ENCODE data around the gene ROR2. TPM values are rescaled to one million over a fixed set of nuclear protein-coding genes. Genes with fewer than 3 reads are reported as not detected.

ROR2 gene
- total RNA-seq, 1 experiment from 2014 or later, result 40.0 TPM

GRCh38 chr9:91960367-91960766, 10.3 kb upstream of the ROR2 start:
- Histone ChIP-seq H3K36me3 (replicated peaks; ENCODE audit: control insufficient read depth, insufficient read depth, low read length) (no peaks in the 10 kb centered on the region), H3K4me3 (ENCODE audit: insufficient read depth, low read depth, low read length) (no peak overlapping the region), H3K27me3 (ENCODE audit: control insufficient read depth, insufficient read depth, low read length) (no peaks in the 10 kb centered on the region)
- no peak for DNase-seq

- DNase-seq, result no peak
- Histone ChIP-seq H3K27me3 (ENCODE audit: control insufficient read depth, insufficient read depth, low read length) (no peaks in the 10 kb centered on the region), H3K4me3 (ENCODE audit: insufficient read depth, low read depth, low read length) (no peak overlapping the region), H3K36me3 (replicated peaks; ENCODE audit: control insufficient read depth, insufficient read depth, low read length) (no peaks in the 10 kb centered on the region)
These were observed 8.1 kb upstream of the ROR2 start for GRCh38 chr9:91958174-91958573.

DNA sequence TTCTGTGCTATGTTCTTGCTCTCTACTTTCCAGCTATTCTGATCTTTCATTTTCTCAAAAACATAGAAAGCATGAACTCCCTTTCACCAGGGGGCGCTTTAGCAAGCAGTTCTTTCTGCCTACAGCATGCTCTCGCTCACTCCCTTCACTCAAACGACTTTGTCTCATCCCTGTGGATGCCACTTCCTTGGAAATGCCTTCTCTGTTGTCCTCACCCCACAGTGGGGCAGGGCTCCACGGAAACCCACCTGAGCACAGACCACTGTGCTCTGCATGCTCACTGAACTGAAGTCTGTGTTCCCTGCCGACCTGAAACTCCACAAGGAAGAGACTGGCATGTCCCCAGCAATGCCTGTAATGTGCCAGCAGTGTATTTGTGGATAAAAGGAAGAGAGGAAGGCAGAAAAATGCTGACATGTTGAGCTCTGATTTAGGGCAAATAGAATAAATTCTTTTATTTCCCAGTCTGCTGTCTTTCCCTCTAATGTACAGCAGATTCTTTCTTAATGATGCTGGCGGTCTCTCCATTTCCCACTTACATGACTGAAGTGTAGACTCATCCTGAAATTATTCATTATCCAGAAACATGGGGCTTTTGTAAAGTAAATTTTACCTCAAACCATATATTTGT, 4.9 kb upstream of the ROR2 start:
- Histone ChIP-seq H3K27me3 (ENCODE audit: control insufficient read depth, insufficient read depth, low read length) (peaks cover 16% of the 10 kb centered on the region), H3K4me3 (ENCODE audit: insufficient read depth, low read depth, low read length) (no peak overlapping the region), H3K36me3 (replicated peaks; ENCODE audit: control insufficient read depth, insufficient read depth, low read length) (no peaks in the 10 kb centered on the region)
- peak; percentile 70 for DNase-seq

DNA sequence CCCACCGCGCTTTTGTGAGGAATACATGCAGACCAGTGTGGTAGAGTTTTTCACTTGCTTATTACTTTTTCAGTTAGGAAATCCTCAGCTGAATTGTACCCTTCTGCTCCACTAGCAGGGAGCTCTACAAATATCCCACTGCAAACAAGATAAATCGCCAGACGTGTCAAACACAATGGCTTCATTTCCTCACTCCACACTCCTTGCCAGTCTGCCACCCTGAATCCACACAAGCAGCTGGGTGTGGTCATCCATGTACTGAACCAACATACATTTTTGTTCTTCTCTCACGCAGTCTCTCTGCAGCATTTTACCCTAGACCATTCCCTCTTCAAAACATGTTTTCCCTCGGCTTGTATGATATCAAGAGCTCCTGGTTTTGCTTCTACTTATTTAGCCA, 3.7 kb upstream of the ROR2 start:
- no peak overlapping the region for H3K4me3 ChIP-seq (ENCODE audit: insufficient read depth, low read depth, low read length)
- no peaks in the 10 kb centered on the region for H3K36me3 ChIP-seq (replicated peaks; ENCODE audit: control insufficient read depth, insufficient read depth, low read length)
- no peak for DNase-seq
- peaks cover 25% of the 10 kb centered on the region for H3K27me3 ChIP-seq (ENCODE audit: control insufficient read depth, insufficient read depth, low read length)

DNA sequence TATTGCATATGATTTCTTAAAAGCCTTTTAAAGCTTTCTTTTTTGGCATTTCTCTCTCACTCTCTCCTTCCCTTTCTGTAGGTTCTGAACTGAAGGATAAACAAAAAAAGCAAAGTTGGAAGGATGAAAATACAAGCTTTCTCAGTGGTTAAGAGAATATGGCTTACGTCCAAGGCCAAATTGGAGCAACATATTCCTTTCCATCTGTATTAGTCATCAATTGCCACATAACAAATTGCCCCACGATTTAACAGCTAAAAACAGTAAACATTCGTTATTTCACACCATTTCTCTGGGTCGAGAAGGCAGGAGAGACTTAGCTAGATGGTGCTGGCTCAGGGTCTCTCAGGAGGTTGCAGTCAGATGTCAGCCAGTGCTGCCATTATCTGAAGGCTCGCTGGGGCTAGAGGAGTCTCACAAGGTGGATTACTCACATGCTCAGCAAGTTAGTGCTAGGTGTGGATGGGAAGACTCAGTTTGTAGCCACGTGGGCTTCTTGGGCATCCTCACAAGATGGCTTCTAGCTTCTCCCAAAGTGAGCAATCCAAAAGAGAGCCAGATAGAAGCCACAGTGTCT, 2.0 kb upstream of the ROR2 start:
- DNase-seq, result no peak
- H3K27me3 ChIP-seq (ENCODE audit: control insufficient read depth, insufficient read depth, low read length), result peaks cover 38% of the 10 kb centered on the region
- H3K36me3 ChIP-seq (replicated peaks; ENCODE audit: control insufficient read depth, insufficient read depth, low read length), result no peaks in the 10 kb centered on the region
- peak overlapping the region; percentile 16; the same call in 1 of the 2 replicates for H3K4me3 ChIP-seq (ENCODE audit: insufficient read depth, low read depth, low read length)

GRCh38 chr9:91949392-91949945, 559 bp downstream of the ROR2 start:
- DNase-seq, result peak; percentile 76
- H3K27me3 ChIP-seq (ENCODE audit: control insufficient read depth, insufficient read depth, low read length), result peaks cover 38% of the 10 kb centered on the region
- peak overlapping the region; percentile 68 for H3K4me3 ChIP-seq (ENCODE audit: insufficient read depth, low read depth, low read length)
- no peaks in the 10 kb centered on the region for H3K36me3 ChIP-seq (replicated peaks; ENCODE audit: control insufficient read depth, insufficient read depth, low read length)

DNA sequence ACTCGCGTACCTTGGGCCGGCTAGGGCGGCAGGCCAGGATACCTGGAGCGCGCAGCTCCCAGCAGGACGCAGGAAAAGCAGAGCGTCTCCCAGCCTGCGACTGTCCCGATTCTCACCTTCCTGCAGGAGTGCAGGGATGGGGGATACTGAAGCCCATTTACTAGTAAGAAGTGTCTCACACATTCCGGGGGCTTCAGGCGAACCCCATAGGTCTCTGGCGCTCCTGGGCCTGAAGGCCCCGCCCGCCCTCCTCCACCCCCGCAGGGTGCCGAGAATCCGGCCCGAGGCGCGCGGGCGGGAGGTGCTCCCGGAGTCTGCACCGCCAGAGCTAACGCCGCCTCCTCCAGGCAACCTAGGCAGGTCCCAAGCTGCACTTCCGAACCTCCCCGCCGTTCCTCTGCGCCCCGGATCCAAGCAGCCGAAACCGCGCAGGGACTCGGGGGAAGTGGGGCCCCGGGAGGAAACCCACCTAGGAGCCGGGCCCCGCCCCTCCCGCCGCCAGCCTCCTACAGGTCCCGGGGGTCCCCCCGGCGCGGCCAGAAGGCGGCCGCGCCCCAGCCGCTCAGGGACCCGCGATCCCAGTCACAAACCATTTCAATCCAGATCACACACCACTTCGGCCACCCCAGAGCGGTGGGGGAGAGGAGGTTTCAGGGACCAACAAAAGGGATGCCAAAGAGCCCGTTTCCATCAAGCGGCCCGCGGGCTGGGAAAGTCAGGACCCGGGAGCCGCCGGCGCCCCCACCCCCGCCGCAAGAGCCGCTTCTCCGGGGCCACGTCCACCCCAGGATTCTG, 1.2 kb downstream of the ROR2 start:
- DNase-seq, result peak; percentile 87
- peak overlapping the region; percentile 68 for H3K4me3 ChIP-seq (ENCODE audit: insufficient read depth, low read depth, low read length)
- no peaks in the 10 kb centered on the region for H3K36me3 ChIP-seq (replicated peaks; ENCODE audit: control insufficient read depth, insufficient read depth, low read length)
- peaks cover 38% of the 10 kb centered on the region for H3K27me3 ChIP-seq (ENCODE audit: control insufficient read depth, insufficient read depth, low read length)

DNA sequence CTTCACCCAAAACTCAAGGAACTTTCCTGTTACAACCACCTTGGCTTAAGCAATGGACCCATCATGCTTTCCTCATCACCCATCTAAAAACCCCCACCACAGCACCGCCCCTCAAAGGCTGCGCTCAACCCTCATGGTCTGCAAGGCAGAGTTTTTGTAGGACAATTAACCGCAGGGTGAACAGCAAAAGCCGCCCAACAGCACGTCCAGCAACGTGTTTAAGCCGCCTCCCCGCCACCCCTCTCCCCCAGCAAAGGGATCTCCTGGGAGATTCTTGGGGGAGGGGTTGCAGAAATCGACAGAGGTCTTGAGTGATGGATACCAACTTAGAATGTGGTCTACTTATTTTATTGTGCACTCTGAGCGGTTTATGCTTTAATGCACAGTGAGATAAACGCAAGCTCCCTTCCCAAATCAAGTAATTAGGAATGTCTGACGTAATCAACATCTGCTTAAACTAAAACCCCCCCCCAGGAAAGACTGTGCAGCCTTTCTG, 1.9 kb downstream of the ROR2 start:
- Histone ChIP-seq H3K4me3 (ENCODE audit: insufficient read depth, low read depth, low read length) (peak overlapping the region; percentile 68), H3K36me3 (replicated peaks; ENCODE audit: control insufficient read depth, insufficient read depth, low read length) (no peaks in the 10 kb centered on the region), H3K27me3 (ENCODE audit: control insufficient read depth, insufficient read depth, low read length) (peaks cover 38% of the 10 kb centered on the region)
- DNase-seq, result no peak

DNA sequence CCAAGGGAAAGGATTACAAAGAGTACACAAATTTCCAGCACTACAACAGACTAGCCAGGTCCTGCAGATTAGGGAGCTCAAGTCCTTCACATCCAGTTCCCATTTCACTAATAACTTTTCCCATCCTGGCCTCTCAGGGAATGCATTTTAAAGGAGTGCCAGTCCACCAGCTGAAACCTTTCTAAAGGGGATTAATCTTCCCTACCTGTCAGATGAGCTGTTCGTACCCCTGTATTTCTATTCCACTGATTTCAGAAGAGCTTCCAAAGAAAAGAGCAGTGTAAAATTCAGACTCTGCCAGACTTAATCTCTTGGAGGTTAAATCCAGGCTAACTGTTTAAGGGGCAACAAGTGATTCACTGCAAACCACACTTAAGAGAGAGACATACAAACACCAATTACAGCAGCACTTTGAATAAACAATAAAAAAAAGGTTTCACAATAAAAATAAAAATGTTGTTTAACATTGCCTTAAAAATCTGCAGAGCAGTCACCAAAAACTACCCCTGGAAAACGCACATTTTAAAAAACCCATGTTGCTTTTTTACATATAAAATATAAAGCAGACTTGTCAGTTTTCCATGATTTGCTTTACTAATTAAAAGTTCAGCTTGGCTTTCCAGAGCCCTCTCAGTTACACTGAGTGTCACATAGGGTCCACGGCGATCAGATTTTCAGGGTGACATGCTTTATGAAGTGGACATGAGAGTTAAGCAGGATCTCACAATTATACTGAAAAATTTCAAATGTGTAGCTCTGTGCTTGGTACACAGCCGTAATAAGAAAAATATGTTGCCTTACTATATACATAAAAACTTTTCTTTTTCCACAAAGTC, 3.2 kb downstream of the ROR2 start:
- peaks cover 34% of the 10 kb centered on the region for H3K27me3 ChIP-seq (ENCODE audit: control insufficient read depth, insufficient read depth, low read length)
- no peak for DNase-seq
- H3K4me3 ChIP-seq (ENCODE audit: insufficient read depth, low read depth, low read length), result no peak overlapping the region; the same call in 1 of the 2 replicates

DNA sequence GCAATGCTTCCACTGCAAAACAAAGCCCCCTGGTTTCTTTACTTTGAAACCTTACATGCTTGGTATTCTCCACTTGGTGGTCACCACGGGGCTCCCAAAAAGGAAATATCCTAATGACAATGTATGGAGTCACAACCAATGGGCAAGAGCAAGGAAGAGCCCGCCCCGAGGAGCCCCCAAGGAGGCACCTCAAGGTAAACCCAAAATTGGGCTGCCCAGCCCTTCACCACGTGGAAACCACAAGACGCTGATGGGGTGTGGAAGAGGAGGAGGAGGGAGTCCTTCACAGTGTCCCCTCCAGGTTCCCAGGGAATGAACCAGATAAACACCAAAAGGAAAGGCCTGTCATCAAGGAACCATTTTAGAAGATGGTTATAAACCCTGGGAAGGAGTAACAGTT, 3.8 kb downstream of the ROR2 start:
- Histone ChIP-seq H3K27me3 (ENCODE audit: control insufficient read depth, insufficient read depth, low read length) (peaks cover 29% of the 10 kb centered on the region), H3K36me3 (replicated peaks; ENCODE audit: control insufficient read depth, insufficient read depth, low read length) (no peaks in the 10 kb centered on the region), H3K4me3 (ENCODE audit: insufficient read depth, low read depth, low read length) (no peak overlapping the region; the same call in 1 of the 2 replicates)
- no peak for DNase-seq

More for the DNA sequence above, 3.2 kb downstream of the ROR2 start:
- H3K36me3 ChIP-seq (replicated peaks; ENCODE audit: control insufficient read depth, insufficient read depth, low read length), result no peaks in the 10 kb centered on the region

DNA sequence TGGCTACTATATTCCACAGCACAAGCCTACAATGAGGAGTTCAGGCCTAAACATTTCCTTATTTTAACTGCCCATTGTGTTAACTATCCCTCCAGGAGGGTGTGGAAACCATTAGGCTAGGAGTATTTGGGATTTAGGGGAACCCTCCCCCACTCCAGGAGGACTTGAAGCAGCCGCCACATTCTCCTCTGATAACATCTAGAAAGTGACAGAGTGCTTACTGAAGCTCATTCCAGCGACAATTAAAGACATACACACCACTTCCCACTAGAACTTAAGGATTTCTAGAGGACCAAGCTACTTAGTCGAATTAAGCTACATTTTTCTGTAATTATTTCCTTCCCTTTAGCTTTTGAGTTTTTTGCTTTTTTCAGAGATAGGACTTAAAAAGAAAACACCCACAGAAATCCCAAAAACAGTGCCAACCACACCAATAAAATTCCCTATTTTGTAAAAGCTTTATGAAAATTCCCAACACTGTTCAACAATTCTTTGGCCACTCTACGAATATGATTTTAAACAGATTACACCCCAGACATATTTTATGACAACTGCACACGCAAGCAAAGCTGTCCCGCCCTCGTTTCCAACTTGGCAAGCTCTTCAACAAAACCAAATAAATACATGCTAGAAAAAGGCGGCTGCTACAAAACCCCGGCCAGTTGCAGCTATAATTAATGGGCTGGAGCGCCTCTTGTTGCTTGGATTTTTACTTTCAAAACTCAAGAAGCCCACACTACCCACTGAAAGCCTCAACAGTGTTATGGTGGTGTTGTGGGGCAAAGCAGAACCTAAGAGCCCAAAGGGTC, 4.5 kb downstream of the ROR2 start:
- DNase-seq, result peak; percentile 56
- Histone ChIP-seq H3K4me3 (ENCODE audit: insufficient read depth, low read depth, low read length) (peak overlapping the region; percentile 4; the same call in 1 of the 2 replicates), H3K36me3 (replicated peaks; ENCODE audit: control insufficient read depth, insufficient read depth, low read length) (no peaks in the 10 kb centered on the region), H3K27me3 (ENCODE audit: control insufficient read depth, insufficient read depth, low read length) (peaks cover 23% of the 10 kb centered on the region)

DNA sequence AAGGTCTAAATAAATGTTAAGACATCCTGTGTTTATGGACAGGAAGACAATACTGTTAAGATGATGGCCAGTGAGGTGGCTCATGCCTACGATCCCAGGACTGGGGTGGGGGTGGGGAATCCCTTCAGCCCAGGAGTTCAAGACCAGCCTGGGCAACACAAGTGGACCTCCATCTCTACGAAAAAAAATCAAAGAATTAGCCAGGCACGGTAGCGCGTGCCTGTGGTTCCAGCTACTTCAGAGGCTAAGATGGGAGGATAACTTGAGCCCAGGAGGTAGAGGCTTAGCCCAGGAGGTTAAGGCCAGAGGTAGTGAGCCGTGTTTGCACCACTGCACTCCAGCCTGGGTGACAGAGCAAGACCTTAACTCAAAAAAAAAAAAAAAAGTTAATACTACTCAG, 5.3 kb downstream of the ROR2 start:
- no peak overlapping the region for H3K4me3 ChIP-seq (ENCODE audit: insufficient read depth, low read depth, low read length)
- H3K27me3 ChIP-seq (ENCODE audit: control insufficient read depth, insufficient read depth, low read length), result peaks cover 22% of the 10 kb centered on the region
- DNase-seq, result no peak
- no peaks in the 10 kb centered on the region for H3K36me3 ChIP-seq (replicated peaks; ENCODE audit: control insufficient read depth, insufficient read depth, low read length)

Measured in H7 (cell line).